GM21367 (cell line): ENCODE results near the gene LSMEM2.

Experiments
- ATAC-seq: cut with Tn5 transposase; IDR thresholded peaks from one replicate; pipeline ENCODE4 v1.9.1; 2021; ENCODE audit not compliant: unreplicated experiment

Gene LSMEM2

GRCh38 chr3:50320853-50321335 lies 42.0 kb downstream of the LSMEM2 start:
- ATAC-seq: peak; percentile 25

GRCh38 chr3:50321336-50322114 lies 42.6 kb downstream of the LSMEM2 start:
- peak; percentile 67 for ATAC-seq

DNA sequence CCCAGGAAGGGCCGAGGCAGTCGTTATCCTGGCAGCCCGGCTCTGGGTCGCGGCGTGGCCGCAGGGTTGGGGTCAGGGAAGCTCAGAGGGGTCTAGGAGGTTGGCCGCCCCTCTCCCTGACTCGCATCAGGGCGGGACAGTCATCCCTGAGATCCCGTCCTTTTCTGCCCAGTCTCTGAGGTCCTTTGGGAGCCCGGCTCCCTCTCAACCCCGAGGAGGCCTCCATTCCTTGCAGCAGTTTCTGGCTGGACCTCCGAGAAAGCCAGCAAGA lies 43.2 kb downstream of the LSMEM2 start:
- ATAC-seq: no peak

- no peak for ATAC-seq
Observed at GRCh38 chr3:50322386-50323091, 43.7 kb downstream of the LSMEM2 start, which contains the start of gene HYAL2. HYAL2 (minus strand) TSS chr3:50322745; CDS start chr3:50320489, 2,256 bp downstream.

- ATAC-seq: no peak
Observed at GRCh38 chr3:50323092-50323600, 44.3 kb downstream of the LSMEM2 start.

DNA sequence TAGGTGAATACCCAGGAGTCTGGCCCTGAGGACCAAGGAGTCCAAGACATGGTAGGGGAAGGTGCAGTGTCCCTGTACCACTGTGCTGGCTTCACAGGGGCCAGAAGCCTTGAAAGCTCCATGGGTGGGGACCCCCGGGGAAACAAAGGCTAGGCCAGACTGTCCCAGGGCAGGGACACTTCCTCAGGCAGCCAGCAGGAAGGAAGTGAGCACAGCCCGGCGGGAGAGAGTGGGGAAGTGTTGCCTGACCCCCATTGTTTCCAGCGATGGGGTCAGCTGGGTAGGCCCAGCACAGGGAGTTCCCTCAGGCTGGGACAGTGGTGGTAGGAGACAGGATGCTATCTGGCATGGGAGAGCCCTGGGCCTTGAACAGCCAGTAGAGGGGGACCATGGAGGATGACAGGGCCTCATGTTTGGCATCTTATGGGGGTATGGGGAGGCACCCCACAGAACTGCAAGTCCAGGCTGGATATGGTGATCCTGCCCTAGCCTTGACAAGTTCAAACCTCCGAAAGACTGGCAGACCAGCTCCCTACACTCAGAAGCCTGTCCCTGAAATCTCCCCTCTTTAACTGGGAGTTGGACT lies 44.8 kb downstream of the LSMEM2 start:
- no peak for ATAC-seq

GRCh38 chr3:50324351-50325112 lies 45.6 kb downstream of the LSMEM2 start:
- ATAC-seq: no peak

- ATAC-seq: no peak
Observed at GRCh38 chr3:50325113-50325480, 46.2 kb downstream of the LSMEM2 start.

DNA sequence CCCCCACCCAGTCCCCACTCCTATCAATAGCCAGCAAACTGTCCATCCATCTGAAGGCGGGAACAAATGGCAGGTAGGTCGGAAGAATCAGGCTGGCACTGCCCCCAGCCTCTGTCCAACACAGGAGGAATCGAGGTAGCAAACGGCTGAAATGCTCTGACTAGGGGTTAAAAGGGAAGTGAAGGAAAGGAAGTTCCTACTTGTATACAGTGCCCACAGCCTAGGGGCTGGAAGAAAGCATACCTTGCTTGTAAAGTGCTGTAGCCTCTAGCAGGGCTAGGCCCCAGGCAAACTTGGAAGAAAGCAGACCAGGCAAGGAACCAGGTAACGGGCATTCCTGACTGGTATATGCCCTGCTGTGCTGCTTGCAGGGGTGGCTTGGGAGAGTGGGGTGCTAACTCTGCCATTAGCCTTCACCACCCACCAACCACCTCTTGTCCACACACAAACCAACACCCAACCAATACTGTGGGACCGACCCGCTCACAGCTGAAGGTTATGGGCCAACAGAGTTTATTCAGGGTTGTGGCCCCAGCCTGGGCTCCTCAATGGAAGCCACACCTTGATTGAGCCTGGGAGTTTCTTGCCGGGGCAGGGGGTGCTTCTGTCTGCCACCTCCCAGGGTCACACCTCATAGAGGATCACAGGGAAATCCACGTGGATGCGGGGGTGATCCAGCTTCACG lies 46.8 kb downstream of the LSMEM2 start:
- no peak for ATAC-seq

DNA sequence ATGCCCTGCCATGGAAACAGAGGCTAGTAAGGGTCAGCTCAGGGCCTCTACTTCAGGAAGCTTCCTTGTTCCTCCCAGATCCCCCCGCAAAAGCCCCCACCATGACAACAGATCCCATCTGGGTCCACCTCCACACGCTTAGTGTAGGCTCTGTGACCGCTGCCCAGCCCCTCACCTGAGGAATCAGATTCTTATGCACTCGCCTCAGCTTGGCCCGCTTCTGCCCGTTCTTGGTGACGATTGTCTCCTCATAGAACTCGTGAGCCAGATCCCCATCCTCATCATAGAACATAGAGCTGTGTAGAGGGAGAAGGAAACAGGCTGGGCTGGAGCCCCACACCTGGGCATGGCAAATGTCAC lies 47.3 kb downstream of the LSMEM2 start:
- ATAC-seq: no peak

- no peak for ATAC-seq
Observed at GRCh38 chr3:50327129-50327528, 48.2 kb downstream of the LSMEM2 start.

DNA sequence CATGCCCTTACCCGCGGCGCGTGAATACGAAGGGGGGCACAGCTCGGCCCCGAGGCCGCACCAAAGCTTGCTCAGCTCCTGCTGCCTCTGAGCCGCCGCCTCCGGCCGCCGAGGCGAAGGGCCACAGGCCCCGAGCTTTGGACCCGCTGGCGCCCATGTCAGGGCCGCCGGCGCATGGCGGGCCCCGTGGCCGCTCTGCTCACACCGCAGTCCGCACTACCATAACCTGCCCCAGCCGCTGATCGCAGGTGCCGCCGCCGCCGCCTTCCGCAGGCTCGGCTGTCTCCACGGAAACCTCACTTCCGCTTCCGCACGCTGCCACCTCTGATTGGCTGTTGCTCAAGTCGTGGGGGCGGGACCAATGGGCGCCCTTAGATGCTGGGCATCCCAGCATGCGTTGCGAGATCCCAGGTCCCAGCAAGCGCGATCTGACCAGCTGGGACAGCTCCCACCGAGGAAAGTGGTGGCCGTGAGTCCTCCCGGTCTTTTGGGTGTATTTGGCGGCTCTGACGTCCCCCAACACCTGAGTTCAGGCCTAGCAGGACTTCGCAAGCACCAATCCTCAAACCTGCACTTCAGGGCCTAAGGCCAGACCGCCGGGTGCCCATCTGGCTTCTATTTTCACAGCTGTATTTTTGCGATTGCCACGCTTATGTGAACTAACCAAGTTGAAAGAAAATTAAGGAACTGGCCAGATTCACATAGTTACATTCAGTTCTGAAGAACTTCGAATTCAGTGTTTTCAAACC lies 49.2 kb downstream of the LSMEM2 start, which contains the start of gene TUSC2:
Gene TUSC2 (minus strand): TSS at position 281 of the 749 bp plus-strand sequence. CDS start 124 bp downstream, at position 157.
- ATAC-seq: peak; percentile 66

- no peak for ATAC-seq
Observed at GRCh38 chr3:50330330-50330729, 51.4 kb downstream of the LSMEM2 start.

DNA sequence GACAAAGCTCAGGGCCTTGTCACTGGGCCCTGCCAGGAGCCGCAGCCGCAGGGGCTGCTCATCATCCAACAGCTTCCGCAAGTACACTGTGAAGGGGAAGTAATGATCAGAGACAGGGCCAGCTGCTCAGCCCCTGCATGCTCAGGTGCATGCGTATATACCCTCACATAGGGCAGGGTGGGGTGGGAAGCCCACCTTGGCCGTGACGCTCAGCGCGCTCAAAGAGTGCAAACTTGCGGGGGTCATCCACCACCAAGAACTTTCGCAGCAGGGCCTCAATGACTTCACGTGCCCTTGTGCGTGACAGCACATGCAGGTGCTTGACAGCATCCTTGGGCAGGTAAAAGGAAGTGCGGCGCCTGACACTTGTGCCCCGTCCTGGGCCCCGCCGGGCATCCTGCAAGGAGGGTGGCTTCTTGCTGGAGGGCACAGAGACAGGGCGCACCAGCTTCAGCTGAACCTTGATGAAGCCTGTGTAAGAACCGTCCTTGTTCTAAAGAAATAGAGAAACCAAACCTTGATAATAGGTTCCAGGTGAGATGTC lies 52.5 kb downstream of the LSMEM2 start:
- ATAC-seq: no peak

- ATAC-seq: no peak
Observed at GRCh38 chr3:50333744-50334328, 54.9 kb downstream of the LSMEM2 start.

DNA sequence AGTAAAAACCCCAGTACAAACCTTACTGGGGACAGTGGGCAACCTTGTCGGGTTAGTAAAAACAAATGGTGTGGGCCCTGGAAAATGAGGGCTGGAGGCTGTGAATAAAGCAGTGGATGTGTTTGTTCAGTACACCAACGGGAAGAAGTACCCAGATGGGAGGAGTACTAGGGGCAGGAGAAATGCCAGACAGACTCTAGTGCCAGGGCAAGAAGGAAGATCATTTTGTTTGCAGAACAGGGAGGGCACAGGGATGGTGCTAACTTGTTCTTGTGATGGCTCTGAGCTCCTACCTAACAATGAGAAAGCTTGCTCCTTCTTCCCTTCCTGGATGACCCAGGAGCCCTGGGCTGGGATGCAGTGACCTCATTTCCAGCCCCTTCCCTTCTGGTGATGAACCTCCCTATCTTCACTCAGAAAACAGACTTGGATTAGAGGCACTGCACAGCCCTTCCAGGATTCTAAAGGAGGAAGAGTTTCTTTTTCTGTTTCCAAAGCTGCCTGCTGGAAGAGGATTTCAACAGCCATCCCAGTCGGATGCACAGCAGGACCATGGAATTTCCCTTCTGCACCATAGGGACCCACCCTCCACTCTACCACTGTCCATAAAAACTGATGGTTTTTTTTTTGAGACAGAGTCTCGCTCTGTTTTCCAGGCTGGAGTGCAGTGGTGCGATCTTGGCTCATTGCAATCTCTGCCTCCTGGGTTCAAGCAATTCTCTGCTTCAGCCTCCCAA lies 55.6 kb downstream of the LSMEM2 start:
- ATAC-seq: no peak

GRCh38 chr3:50336452-50337174 lies 57.7 kb downstream of the LSMEM2 start:
- peak; percentile 24 for ATAC-seq
